Muscle layer of duodenum (tissue), 2 donors: ENCODE measurements around the gene SLA2.

Experiments used
- H3K27ac ChIP-seq: one replicate; pipeline ENCODE4 v1.7.0; 2013; ENCODE audit warnings: mild to moderate bottlenecking, low read length
- H3K27me3 ChIP-seq: one replicate; pipeline ENCODE4 v1.7.0; 2013; ENCODE audit warnings: low read depth, mild to moderate bottlenecking, control low read depth, low read length
- H3K36me3 ChIP-seq, 2 donors: one replicate each; pipeline ENCODE4 v1.7.0; 2013; ENCODE audit warnings: low read length in 2 of 2, control low read depth in 1 of 2, mild to moderate bottlenecking in 1 of 2; ENCODE audit not compliant: insufficient read depth in 2 of 2, control insufficient read depth in 1 of 2
- H3K4me1 ChIP-seq, 2 donors: one replicate each; pipeline ENCODE4 v1.7.0; 2013; ENCODE audit warnings: low read length in 2 of 2, mild to moderate bottlenecking in 2 of 2, control low read depth in 1 of 2, moderate library complexity in 1 of 2; ENCODE audit not compliant: insufficient read depth in 2 of 2, control insufficient read depth in 1 of 2
- H3K4me3 ChIP-seq, 2 donors: one replicate each; pipeline ENCODE4 v1.7.0; 2013; ENCODE audit warnings: low read length in 2 of 2, low read depth in 1 of 2, mild to moderate bottlenecking in 1 of 2
- H3K9me3 ChIP-seq, 2 donors: one replicate each; pipeline ENCODE4 v1.7.0; 2013; ENCODE audit warnings: low read length in 2 of 2, control low read depth in 1 of 2, mild to moderate bottlenecking in 1 of 2; ENCODE audit not compliant: control insufficient read depth in 1 of 2
- donor health status: healthy.

Gene SLA2

GRCh38 chr20:36670665-36671357 lies 24.8 kb upstream of the SLA2 start:
- Histone ChIP-seq H3K4me1 (no peaks in the 10 kb centered on the region), H3K27ac (no peak overlapping the region), H3K4me3 (no peak overlapping the region), H3K36me3 (peaks cover 5 to 31% of the 10 kb centered on the region in 2 donors), H3K9me3 (no peaks in the 10 kb centered on the region), H3K27me3 (no peaks in the 10 kb centered on the region)

GRCh38 chr20:36666181-36666740 lies 20.3 kb upstream of the SLA2 start:
- peaks cover 10 to 57% of the 10 kb centered on the region in 2 donors for H3K36me3 ChIP-seq
- no peaks in the 10 kb centered on the region for H3K4me1 ChIP-seq
- no peak overlapping the region for H3K4me3 ChIP-seq
- H3K27me3 ChIP-seq = no peaks in the 10 kb centered on the region
- H3K27ac ChIP-seq = no peak overlapping the region
- no peaks in the 10 kb centered on the region for H3K9me3 ChIP-seq

GRCh38 chr20:36663031-36663430 lies 17.0 kb upstream of the SLA2 start:
- Histone ChIP-seq H3K4me3 (no peak overlapping the region), H3K9me3 (no peaks in the 10 kb centered on the region), H3K27ac (no peak overlapping the region), H3K36me3 (peaks cover 10 to 43% of the 10 kb centered on the region in 2 donors), H3K4me1 (no peaks in the 10 kb centered on the region), H3K27me3 (no peaks in the 10 kb centered on the region)

- Histone ChIP-seq H3K27ac (no peak overlapping the region), H3K36me3 (peaks cover 27 to 40% of the 10 kb centered on the region in 2 donors), H3K4me3 (no peak overlapping the region), H3K9me3 (no peaks in the 10 kb centered on the region), H3K4me1 (no peaks in the 10 kb centered on the region), H3K27me3 (no peaks in the 10 kb centered on the region)
These were observed 12.3 kb upstream of the SLA2 start for GRCh38 chr20:36658300-36658699.

GRCh38 chr20:36656733-36657132 lies 10.7 kb upstream of the SLA2 start:
- no peaks in the 10 kb centered on the region for H3K27me3 ChIP-seq
- no peak overlapping the region for H3K27ac ChIP-seq
- H3K4me1 ChIP-seq = no peaks in the 10 kb centered on the region
- peaks cover 30 to 44% of the 10 kb centered on the region in 2 donors for H3K36me3 ChIP-seq
- H3K4me3 ChIP-seq = no peak overlapping the region
- no peaks in the 10 kb centered on the region for H3K9me3 ChIP-seq

- Histone ChIP-seq H3K4me1 (no peaks in the 10 kb centered on the region), H3K9me3 (no peaks in the 10 kb centered on the region), H3K27ac (no peak overlapping the region), H3K4me3 (no peak overlapping the region), H3K36me3 (peaks cover 22 to 48% of the 10 kb centered on the region in 2 donors), H3K27me3 (no peaks in the 10 kb centered on the region)
These were observed 9.0 kb upstream of the SLA2 start for GRCh38 chr20:36655004-36655403.

- peaks cover 22 to 48% of the 10 kb centered on the region in 2 donors for H3K36me3 ChIP-seq
- no peak overlapping the region for H3K27ac ChIP-seq
These were observed 8.5 kb upstream of the SLA2 start for GRCh38 chr20:36654506-36654905.

GRCh38 chr20:36653456-36653855 lies 7.5 kb upstream of the SLA2 start:
- Histone ChIP-seq H3K9me3 (no peaks in the 10 kb centered on the region), H3K4me1 (no peaks in the 10 kb centered on the region), H3K27me3 (no peaks in the 10 kb centered on the region), H3K27ac (no peak overlapping the region), H3K36me3 (peaks cover 22 to 48% of the 10 kb centered on the region in 2 donors), H3K4me3 (no peak overlapping the region)

More at GRCh38 chr20:36654506-36654905, 8.5 kb upstream of the SLA2 start:
- H3K9me3 ChIP-seq = no peaks in the 10 kb centered on the region
- no peaks in the 10 kb centered on the region for H3K4me1 ChIP-seq
- H3K27me3 ChIP-seq = no peaks in the 10 kb centered on the region
- no peak overlapping the region for H3K4me3 ChIP-seq

- no peaks in the 10 kb centered on the region for H3K9me3 ChIP-seq
These were observed 1.5 kb upstream of the SLA2 start for GRCh38 chr20:36647196-36648121.

GRCh38 chr20:36646678-36647077 lies 682 bp upstream of the SLA2 start:
- Histone ChIP-seq H3K9me3 (no peaks in the 10 kb centered on the region), H3K27ac (no peak overlapping the region), H3K4me1 (no peaks in the 10 kb centered on the region), H3K27me3 (no peaks in the 10 kb centered on the region), H3K4me3 (no peak overlapping the region), H3K36me3 (peaks cover 0 to 6% of the 10 kb centered on the region in 2 donors)

More at GRCh38 chr20:36647196-36648121, 1.5 kb upstream of the SLA2 start:
- no peak overlapping the region for H3K27ac ChIP-seq
- H3K4me1 ChIP-seq = no peaks in the 10 kb centered on the region
- no peaks in the 10 kb centered on the region for H3K27me3 ChIP-seq
- H3K36me3 ChIP-seq = peaks cover 0 to 13% of the 10 kb centered on the region in 2 donors
- H3K4me3 ChIP-seq = no peak overlapping the region

- no peaks in the 10 kb centered on the region for H3K4me1 ChIP-seq
- no peaks in the 10 kb centered on the region for H3K9me3 ChIP-seq
- H3K27ac ChIP-seq = no peak overlapping the region
- no peaks in the 10 kb centered on the region for H3K27me3 ChIP-seq
- no peaks in the 10 kb centered on the region for H3K36me3 ChIP-seq
- peak overlapping the region in 1 of 2 donors; percentile 37 for H3K4me3 ChIP-seq
These were observed 643 bp downstream of the SLA2 start for GRCh38 chr20:36645353-36645752.
